Left lung (tissue), 10 donors: ENCODE data around the gene EXOC4. TPM values are rescaled to one million over a fixed set of nuclear protein-coding genes. Genes with fewer than 3 reads are reported as not detected.

Experiments used
- ATAC-seq: fragments of 200-7000 bp; cut with Tn5 transposase; one replicate; pipeline ENCODE4 v1.9.1; 2020; ENCODE audit warnings: moderate library complexity
- DNase-seq, 4 donors: peaks; one replicate each; pipeline ENCODE4 v3.0.0-alpha.2; 2013 to 2020
- H3K27ac ChIP-seq, 2 donors: fragments of 200-600 bp; sonication (generic) in 1 of 2; one replicate each; pipeline versions ENCODE4 v1.5.0 to v1.8.0; 2020 to 2021
- H3K27me3 ChIP-seq, 2 donors: fragments of 200-600 bp; sonication (generic) in 1 of 2; one replicate each; pipeline versions ENCODE4 v1.5.0 to v1.8.0; 2020 to 2021
- H3K36me3 ChIP-seq, 2 donors: fragments of 200-600 bp; sonication (generic) in 1 of 2; one replicate each; pipeline versions ENCODE4 v1.5.0 to v1.8.0; 2020 to 2021
- H3K4me1 ChIP-seq, 2 donors: fragments of 200-600 bp; one replicate each; pipeline ENCODE4 v1.8.0; 2021
- H3K4me3 ChIP-seq, 2 donors: fragments of 200-600 bp; sonication (generic) in 1 of 2; one replicate each; pipeline versions ENCODE4 v1.5.0 to v1.8.0; 2020 to 2021; ENCODE audit warnings: mild to moderate bottlenecking in 1 of 2
- H3K9me3 ChIP-seq, 2 donors: fragments of 200-600 bp; sonication (generic) in 1 of 2; one replicate each; pipeline versions ENCODE4 v1.5.0 to v1.8.0; 2020 to 2021
- CTCF ChIP-seq, 2 donors: fragments of 200-600 bp; sonication (generic) in 1 of 2; IDR thresholded peaks; one replicate each; pipeline versions ENCODE4 v1.5.0 to v1.8.0; 2021; ENCODE audit warnings: antibody characterized with exemption in 2 of 2
- intact Hi-C, 2 donors: fragments of 100-400 bp; cut with DNase I; formaldehyde crosslinking; loops; one replicate each; pipeline versions ENCODE4 v1.11.2 to v1.14.2; 2022
- polyA plus RNA-seq, 6 donors: library from polyadenylated mRNA; unstranded; fragments of 120-200 nt; gene quantifications; one replicate each; pipeline ENCODE4 v1.2.1, GENCODE V29; 2013; ENCODE audit not compliant: insufficient read length in 6 of 6
- total RNA-seq, 2 donors: library from RNA; stranded (reverse); fragmentation: NEBNext Ultra II Directional; extraction: Animal tissue kit (Norgen Biotek cat#: 25700); gene quantifications; one replicate each; pipeline ENCODE4 v1.2.1, GENCODE V29; 2021
- donor health status: DM: no; HTN: yes; CAD: no.
- donor health status: DM: no; HTN: no; CAD: no.

The EXOC4 gene
- total and polyA plus RNA-seq, 8 donors: 52.5 to 79.4 (median 65.9) TPM

GRCh38 chr7:133654547-133654946, 401.7 kb downstream of the EXOC4 start:
- DNase-seq (no peak), ATAC-seq (no peak)
- H3K4me3 ChIP-seq: no peak overlapping the region
- no peaks in the 10 kb centered on the region for H3K9me3 ChIP-seq
- H3K27me3 ChIP-seq: no peaks in the 10 kb centered on the region
- intact Hi-C loops: no loop called here
- H3K36me3 ChIP-seq: no peaks in the 10 kb centered on the region
- no peak for TF ChIP-seq CTCF (IDR thresholded peaks at IDR 0.05)
- H3K4me1 ChIP-seq: peaks cover 3 to 9% of the 10 kb centered on the region in 2 donors
- H3K27ac ChIP-seq: no peak overlapping the region

GRCh38 chr7:133662276-133662675, 409.4 kb downstream of the EXOC4 start:
- Histone ChIP-seq H3K27ac (no peak overlapping the region), H3K36me3 (no peaks in the 10 kb centered on the region), H3K4me3 (no peak overlapping the region), H3K4me1 (no peaks in the 10 kb centered on the region), H3K27me3 (no peaks in the 10 kb centered on the region), H3K9me3 (no peaks in the 10 kb centered on the region)
- intact Hi-C loops: no loop called here
- DNase-seq (no peak), ATAC-seq (no peak)
- no peak for TF ChIP-seq CTCF (IDR thresholded peaks at IDR 0.05)

GRCh38 chr7:133662830-133663229, 410.0 kb downstream of the EXOC4 start:
- Histone ChIP-seq H3K27me3 (no peaks in the 10 kb centered on the region), H3K4me1 (no peaks in the 10 kb centered on the region), H3K27ac (no peak overlapping the region), H3K4me3 (no peak overlapping the region), H3K9me3 (no peaks in the 10 kb centered on the region), H3K36me3 (no peaks in the 10 kb centered on the region)
- ATAC-seq (no peak), DNase-seq (no peak)
- intact Hi-C loops: no loop called here
- no peak for TF ChIP-seq CTCF (IDR thresholded peaks at IDR 0.05)

GRCh38 chr7:133664528-133664927, 411.6 kb downstream of the EXOC4 start:
- TF ChIP-seq CTCF (IDR thresholded peaks at IDR 0.05): no peak
- Histone ChIP-seq H3K9me3 (no peaks in the 10 kb centered on the region), H3K27ac (no peak overlapping the region), H3K4me1 (no peaks in the 10 kb centered on the region), H3K27me3 (no peaks in the 10 kb centered on the region), H3K36me3 (no peaks in the 10 kb centered on the region), H3K4me3 (no peak overlapping the region)
- intact Hi-C loops: no loop called here
- ATAC-seq (no peak), DNase-seq (no peak)

GRCh38 chr7:133668296-133669060, 415.6 kb downstream of the EXOC4 start:
- no peak for TF ChIP-seq CTCF (IDR thresholded peaks at IDR 0.05)
- Histone ChIP-seq H3K9me3 (no peaks in the 10 kb centered on the region), H3K36me3 (no peaks in the 10 kb centered on the region), H3K4me1 (no peaks in the 10 kb centered on the region), H3K27ac (no peak overlapping the region), H3K27me3 (no peaks in the 10 kb centered on the region), H3K4me3 (no peak overlapping the region)
- intact Hi-C loops: no loop called here
- no peak for ATAC-seq
- DNase-seq: no peak
